Astrocyte of the cerebellum (primary cell): ENCODE measurements around the gene FLNC.

Experiments
- DNase-seq: peaks from one replicate; pipeline ENCODE4 v3.0.0-alpha.2; 2011; ENCODE audit warnings: low read depth
- H3K4me3 ChIP-seq: 2 replicates; pipeline ENCODE4 v1.5.1; 2011; ENCODE audit warnings: mild to moderate bottlenecking, low read depth, low read length, moderate library complexity
- CTCF ChIP-seq: IDR thresholded peaks from 2 replicates; pipeline ENCODE4 v1.5.1; 2012; ENCODE audit warnings: low read length, low read depth, moderate library complexity, mild to moderate bottlenecking; ENCODE audit errors: missing control alignments
- in situ Hi-C: cut with HindIII; loops from 2 replicates; pipeline ENCODE4 v1.10.0; 2017; ENCODE audit warnings: low sequenced_read_pairs

FLNC gene

GRCh38 chr7:128801003-128801402 lies 29.2 kb upstream of the FLNC start:
- no peak for TF ChIP-seq CTCF
- DNase-seq, result no peak
- no peak overlapping the region for H3K4me3 ChIP-seq
- in situ Hi-C loops, result no loop called here

GRCh38 chr7:128801667-128802418 lies 28.4 kb upstream of the FLNC start:
- no peak for DNase-seq
- no peak overlapping the region for H3K4me3 ChIP-seq
- TF ChIP-seq CTCF, result no peak
- in situ Hi-C loops, result no loop called here

GRCh38 chr7:128804484-128804883 lies 25.7 kb upstream of the FLNC start:
- no peak overlapping the region for H3K4me3 ChIP-seq
- DNase-seq, result no peak
- TF ChIP-seq CTCF, result no peak
- in situ Hi-C loops, result no loop called here

- DNase-seq, result no peak
- in situ Hi-C loops, result no loop called here
- no peak for TF ChIP-seq CTCF
- no peak overlapping the region for H3K4me3 ChIP-seq
Measured at GRCh38 chr7:128805225-128805624, 25.0 kb upstream of the FLNC start.

GRCh38 chr7:128807191-128807590 lies 23.0 kb upstream of the FLNC start:
- H3K4me3 ChIP-seq, result no peak overlapping the region
- DNase-seq, result no peak
- in situ Hi-C loops, result no loop called here
- TF ChIP-seq CTCF, result no peak

- no peak for TF ChIP-seq CTCF
- no peak overlapping the region for H3K4me3 ChIP-seq
- in situ Hi-C loops, result no loop called here
- no peak for DNase-seq
Measured at GRCh38 chr7:128809363-128809762, 20.8 kb upstream of the FLNC start.
